ENCODE measurements around the gene TBX1. TPM values are rescaled to one million over a fixed set of nuclear protein-coding genes. Genes with fewer than 3 reads are reported as not detected.

The TBX1 gene
- total RNA-seq, 4 donors from 2014 or later = 0.18 to 4.4 (median 0.26) TPM

- peaks cover 0 to 5% (median 0%) of the 10 kb centered on the region in 3 donors for H3K4me1 ChIP-seq
- WGBS, 2 donors = 67 to 75% methylated on average over 2 of the region's 2 CpGs
- no peak overlapping the region for H3K4me3 ChIP-seq
- H3K27ac ChIP-seq = no peak overlapping the region
- DNase-seq = no peak
- H3K27me3 ChIP-seq = no peaks in the 10 kb centered on the region
- peaks cover 0 to 11% (median 0%) of the 10 kb centered on the region in 3 donors for H3K9me3 ChIP-seq
- TF ChIP-seq, protein P1, sequence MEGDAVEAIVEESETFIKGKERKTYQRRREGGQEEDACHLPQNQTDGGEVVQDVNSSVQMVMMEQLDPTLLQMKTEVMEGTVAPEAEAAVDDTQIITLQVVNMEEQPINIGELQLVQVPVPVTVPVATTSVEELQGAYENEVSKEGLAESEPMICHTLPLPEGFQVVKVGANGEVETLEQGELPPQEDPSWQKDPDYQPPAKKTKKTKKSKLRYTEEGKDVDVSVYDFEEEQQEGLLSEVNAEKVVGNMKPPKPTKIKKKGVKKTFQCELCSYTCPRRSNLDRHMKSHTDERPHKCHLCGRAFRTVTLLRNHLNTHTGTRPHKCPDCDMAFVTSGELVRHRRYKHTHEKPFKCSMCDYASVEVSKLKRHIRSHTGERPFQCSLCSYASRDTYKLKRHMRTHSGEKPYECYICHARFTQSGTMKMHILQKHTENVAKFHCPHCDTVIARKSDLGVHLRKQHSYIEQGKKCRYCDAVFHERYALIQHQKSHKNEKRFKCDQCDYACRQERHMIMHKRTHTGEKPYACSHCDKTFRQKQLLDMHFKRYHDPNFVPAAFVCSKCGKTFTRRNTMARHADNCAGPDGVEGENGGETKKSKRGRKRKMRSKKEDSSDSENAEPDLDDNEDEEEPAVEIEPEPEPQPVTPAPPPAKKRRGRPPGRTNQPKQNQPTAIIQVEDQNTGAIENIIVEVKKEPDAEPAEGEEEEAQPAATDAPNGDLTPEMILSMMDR (IDR thresholded peaks at IDR 0.05) = no peak
- TF ChIP-seq POLR2A (IDR thresholded peaks at IDR 0.05) = no peak
- intact Hi-C loops (cut with DNase I) = no loop called here
- H3K36me3 ChIP-seq = peaks cover 0 to 31% (median 0%) of the 10 kb centered on the region in 3 donors
These were observed 32.6 kb downstream of the TBX1 start for GRCh38 chr22:19793161-19793560.

GRCh38 chr22:19793661-19794310 lies 33.2 kb downstream of the TBX1 start:
- no peak for DNase-seq
- intact Hi-C loops (cut with DNase I) = no loop called here
- 82 to 84% methylated on average over 2 of the region's 2 CpGs for WGBS, 2 donors

GRCh38 chr22:19795617-19796008 lies 35.0 kb downstream of the TBX1 start:
- no peak for TF ChIP-seq POLR2A (IDR thresholded peaks at IDR 0.05)
- TF ChIP-seq, protein P1 (IDR thresholded peaks at IDR 0.05) = no peak
- H3K36me3 ChIP-seq = peaks cover 0 to 25% (median 0%) of the 10 kb centered on the region in 3 donors
- H3K9me3 ChIP-seq = peaks cover 0 to 11% (median 0%) of the 10 kb centered on the region in 3 donors
- WGBS, 2 donors = 70 to 79% methylated on average over 6 of the region's 6 CpGs
- H3K27ac ChIP-seq = no peak overlapping the region
- intact Hi-C loops (cut with DNase I) = no loop called here
- peaks cover 0 to 20% (median 0%) of the 10 kb centered on the region in 3 donors for H3K4me1 ChIP-seq
- no peak for DNase-seq
- H3K27me3 ChIP-seq = no peaks in the 10 kb centered on the region
- no peak overlapping the region for H3K4me3 ChIP-seq

More at GRCh38 chr22:19793661-19794310, 33.2 kb downstream of the TBX1 start:
- H3K27ac ChIP-seq = no peak overlapping the region
- H3K4me1 ChIP-seq = peaks cover 0 to 5% (median 0%) of the 10 kb centered on the region in 3 donors
- TF ChIP-seq, protein P1 (IDR thresholded peaks at IDR 0.05) = no peak
- no peak for TF ChIP-seq POLR2A (IDR thresholded peaks at IDR 0.05)
- H3K4me3 ChIP-seq = no peak overlapping the region
- peaks cover 0 to 25% (median 0%) of the 10 kb centered on the region in 3 donors for H3K36me3 ChIP-seq
- H3K27me3 ChIP-seq = no peaks in the 10 kb centered on the region
- H3K9me3 ChIP-seq = peaks cover 0 to 11% (median 0%) of the 10 kb centered on the region in 3 donors

- peaks cover 0 to 23% (median 0%) of the 10 kb centered on the region in 3 donors for H3K4me1 ChIP-seq
- no peaks in the 10 kb centered on the region for H3K27me3 ChIP-seq
- no peak overlapping the region for H3K4me3 ChIP-seq
- H3K27ac ChIP-seq = no peak overlapping the region
- H3K9me3 ChIP-seq = peaks cover 0 to 11% (median 0%) of the 10 kb centered on the region in 3 donors
- 80 to 81% methylated on average over 7 of the region's 7 CpGs for WGBS, 2 donors
- TF ChIP-seq, protein P1 (IDR thresholded peaks at IDR 0.05) = no peak
- TF ChIP-seq POLR2A (IDR thresholded peaks at IDR 0.05) = no peak
- no peak for DNase-seq
- intact Hi-C loops (cut with DNase I) = no loop called here
- H3K36me3 ChIP-seq = peaks cover 0 to 24% (median 0%) of the 10 kb centered on the region in 3 donors
These were observed 35.6 kb downstream of the TBX1 start for GRCh38 chr22:19796160-19796559.
